ENCODE results near the gene OTC.

DNA sequence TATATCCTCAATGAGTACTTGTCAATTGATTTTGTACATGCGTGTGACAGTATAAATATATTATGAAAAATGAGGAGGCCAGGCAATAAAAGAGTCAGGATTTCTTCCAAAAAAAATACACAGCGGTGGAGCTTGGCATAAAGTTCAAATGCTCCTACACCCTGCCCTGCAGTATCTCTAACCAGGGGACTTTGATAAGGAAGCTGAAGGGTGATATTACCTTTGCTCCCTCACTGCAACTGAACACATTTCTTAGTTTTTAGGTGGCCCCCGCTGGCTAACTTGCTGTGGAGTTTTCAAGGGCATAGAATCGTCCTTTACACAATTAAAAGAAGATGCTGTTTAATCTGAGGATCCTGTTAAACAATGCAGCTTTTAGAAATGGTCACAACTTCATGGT, at the start of gene OTC:
- TF ChIP-seq SUZ12 (IDR thresholded peaks at IDR 0.05; ENCODE audit: extremely low read depth, insufficient read depth, insufficient read length): no peak
- no peak for TF ChIP-seq YY1 (IDR thresholded peaks at IDR 0.05; ENCODE audit: insufficient read depth, insufficient read length)
